Measurements from ENCODE around the gene OCSTAMP.

Gene OCSTAMP

DNA sequence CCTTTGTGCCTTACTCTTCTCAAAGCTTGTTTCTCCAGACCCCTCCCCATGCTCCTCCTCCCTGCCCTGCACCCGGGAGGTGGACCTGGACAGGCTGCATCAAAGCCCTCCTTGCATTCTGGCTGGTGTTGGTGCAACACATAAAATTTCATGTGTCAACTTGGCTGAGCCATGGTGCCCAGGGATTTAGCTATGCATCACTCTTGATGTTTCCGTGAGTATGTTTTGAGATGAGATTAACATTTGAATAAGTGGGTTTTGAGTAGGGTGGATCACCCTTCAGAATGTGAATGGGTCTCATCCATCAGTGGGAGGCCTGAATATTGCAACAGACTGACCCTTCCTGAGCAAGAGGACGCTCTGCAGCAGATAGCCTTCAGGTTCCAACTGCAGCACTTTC is 4.4 kb upstream of the OCSTAMP start:
- no peak for DNase-seq (ENCODE audit: low read depth in 3 of 3, low spot score in 1 of 3)

- DNase-seq (ENCODE audit: low read depth in 3 of 3, low spot score in 1 of 3): no peak
Measured at GRCh38 chr20:46553926-46554325, 3.5 kb upstream of the OCSTAMP start.

DNA sequence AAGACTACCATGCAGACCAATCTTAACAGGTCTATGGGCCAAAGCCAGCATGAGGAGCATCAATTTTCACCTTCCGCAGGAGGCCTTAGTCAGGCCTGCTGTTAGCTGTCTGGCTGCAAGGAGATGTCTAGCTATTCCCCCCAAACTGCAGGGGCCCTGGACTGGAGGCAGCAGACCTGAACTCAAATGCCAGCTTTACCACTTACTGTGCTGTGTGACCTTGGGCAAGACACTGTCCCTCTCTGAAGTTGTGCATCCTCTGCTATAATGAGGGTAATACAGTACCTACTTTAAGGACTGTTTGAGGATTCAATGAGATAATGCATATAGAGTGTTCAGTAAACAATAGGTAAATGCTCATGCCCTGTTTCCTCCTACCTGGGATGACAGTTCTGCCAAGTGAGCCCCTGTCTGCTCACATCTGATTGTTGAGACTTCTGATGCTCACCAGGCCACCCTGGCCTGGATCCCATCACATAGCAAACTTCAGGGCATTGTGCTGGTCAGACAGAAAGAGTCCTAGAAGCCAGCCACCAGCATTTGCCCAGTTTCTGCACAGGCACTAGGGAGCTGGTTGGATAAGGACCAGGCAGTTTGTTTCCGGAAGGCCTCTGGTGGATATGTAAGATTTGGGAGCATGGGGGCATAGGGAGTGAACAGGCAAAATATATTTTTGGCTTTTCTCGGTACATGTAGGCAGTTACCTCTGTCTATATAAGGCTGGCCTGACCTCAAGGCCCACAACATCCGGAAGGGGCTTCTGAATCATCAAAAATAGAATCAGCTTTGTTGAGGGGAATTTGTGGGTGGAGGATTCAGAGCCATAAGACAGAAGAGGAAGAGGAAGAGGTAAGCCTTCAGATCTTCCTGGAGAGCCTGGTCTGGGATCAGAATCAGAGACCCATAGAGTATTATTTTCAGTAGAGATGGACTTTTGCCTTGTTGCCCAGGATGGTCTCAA is 2.3 kb upstream of the OCSTAMP start:
- DNase-seq (ENCODE audit: low read depth in 3 of 3, low spot score in 1 of 3): no peak

DNA sequence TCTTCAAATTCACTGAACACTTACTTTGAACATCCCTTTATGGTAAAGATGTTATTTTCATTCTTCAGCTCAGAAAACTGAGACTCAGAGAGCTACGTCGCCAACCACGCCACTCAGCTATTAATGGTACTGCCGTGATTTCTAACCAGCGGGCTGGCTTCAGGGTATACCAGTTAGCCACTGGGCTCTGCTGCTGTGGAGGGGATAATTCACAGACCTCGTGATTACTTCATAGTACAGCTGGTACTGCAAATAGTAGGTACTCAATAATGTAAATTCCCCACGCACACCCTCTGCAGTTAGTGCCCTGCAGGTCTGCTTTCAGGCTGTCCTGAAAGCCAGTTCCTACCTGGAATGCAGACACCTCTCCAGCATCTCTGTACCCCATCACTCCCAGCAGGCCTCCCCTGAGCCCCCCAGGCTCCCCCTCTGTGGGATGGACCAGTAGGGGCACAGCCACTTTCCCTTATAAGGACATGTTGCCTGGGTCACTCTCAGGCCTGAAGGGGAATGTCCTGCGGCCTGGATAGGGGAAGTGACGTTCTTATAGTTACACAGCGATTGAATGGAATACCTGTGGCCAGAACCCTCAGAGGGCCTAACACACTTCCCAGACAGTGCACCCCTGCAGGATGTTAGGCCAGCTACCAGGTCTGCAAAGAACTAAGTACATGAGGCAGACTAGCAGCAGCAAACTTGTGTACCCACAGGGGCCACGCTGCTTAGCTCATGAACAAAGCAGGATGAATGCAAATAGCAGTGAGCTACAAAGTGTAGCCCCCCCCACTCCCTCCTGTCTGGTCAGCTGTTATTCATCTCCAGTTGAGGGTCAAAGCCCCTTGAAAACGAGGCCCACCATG is 1.3 kb upstream of the OCSTAMP start:
- DNase-seq (ENCODE audit: low read depth in 3 of 3, low spot score in 1 of 3): no peak

GRCh38 chr20:46549188-46549972 is 1.1 kb downstream of the OCSTAMP start:
- no peak for DNase-seq (ENCODE audit: low read depth in 3 of 3, low spot score in 1 of 3)

DNA sequence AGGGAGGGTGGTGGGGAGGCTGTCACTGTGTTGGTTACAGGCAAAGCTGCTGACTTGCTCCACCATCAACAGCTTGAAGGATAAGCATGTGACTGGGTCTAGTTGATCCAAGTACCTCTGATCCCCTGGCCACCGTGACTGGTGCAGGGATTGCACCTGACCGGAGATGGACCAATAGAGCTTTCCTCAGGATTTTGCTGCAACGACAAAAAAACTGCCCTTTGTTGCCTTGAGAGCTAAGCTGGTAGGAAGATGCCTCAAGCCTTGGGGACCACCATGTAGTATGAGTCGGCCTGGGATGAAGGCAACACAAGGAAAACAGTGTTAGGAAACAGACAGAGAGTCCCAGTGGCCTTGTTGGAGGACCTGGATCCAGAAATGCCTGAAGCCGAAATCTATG is 1.8 kb downstream of the OCSTAMP start:
- no peak for DNase-seq (ENCODE audit: low read depth in 3 of 3, low spot score in 1 of 3)

GRCh38 chr20:46547995-46548394 is 2.5 kb downstream of the OCSTAMP start:
- DNase-seq (ENCODE audit: low read depth in 3 of 3, low spot score in 1 of 3): no peak

DNA sequence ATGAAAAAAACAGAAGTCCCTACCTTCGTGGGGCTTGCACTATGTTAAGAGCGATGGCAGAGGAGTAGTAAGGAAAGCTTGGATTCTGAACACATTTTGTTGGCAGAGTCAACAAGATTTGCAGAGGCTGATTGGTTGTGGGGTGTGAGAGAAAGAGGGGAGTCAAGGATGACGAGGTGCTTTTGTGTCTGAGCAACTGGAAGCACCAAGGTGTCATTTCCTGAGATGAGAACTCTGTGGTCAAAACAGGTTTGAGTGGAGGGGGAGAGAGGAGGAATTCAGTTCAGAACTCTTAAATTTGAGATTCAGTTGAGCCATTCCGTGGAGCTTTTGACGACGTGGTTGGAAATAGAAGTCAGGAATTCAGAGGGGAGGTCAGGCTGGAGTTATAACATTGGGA is 3.5 kb downstream of the OCSTAMP start:
- no peak for DNase-seq (ENCODE audit: low read depth in 3 of 3, low spot score in 1 of 3)

GRCh38 chr20:46546298-46546697 is 4.2 kb downstream of the OCSTAMP start:
- DNase-seq (ENCODE audit: low read depth in 3 of 3, low spot score in 1 of 3): no peak

DNA sequence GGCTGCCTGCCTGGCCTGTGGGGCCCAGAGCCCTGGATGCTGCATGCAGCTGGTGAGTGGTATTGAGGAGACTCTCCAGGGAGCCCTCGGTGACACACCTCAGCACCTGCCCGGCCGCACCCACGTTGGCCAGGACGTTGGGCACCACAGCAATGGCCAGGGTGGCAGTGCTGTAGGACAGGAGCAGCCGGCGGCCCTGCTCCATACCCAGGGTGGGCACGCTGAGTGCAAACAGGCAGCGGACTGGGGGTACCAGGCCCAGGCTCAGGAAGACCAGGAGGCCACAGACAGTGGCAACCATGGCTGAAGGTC is 4.7 kb downstream of the OCSTAMP start:
- DNase-seq (ENCODE audit: low read depth in 3 of 3, low spot score in 1 of 3): no peak

- DNase-seq (ENCODE audit: low read depth in 3 of 3, low spot score in 1 of 3): no peak
Measured at GRCh38 chr20:46545077-46545826, 5.2 kb downstream of the OCSTAMP start.

GRCh38 chr20:46544576-46544975 is 5.9 kb downstream of the OCSTAMP start:
- no peak for DNase-seq (ENCODE audit: low read depth in 3 of 3, low spot score in 1 of 3)

DNA sequence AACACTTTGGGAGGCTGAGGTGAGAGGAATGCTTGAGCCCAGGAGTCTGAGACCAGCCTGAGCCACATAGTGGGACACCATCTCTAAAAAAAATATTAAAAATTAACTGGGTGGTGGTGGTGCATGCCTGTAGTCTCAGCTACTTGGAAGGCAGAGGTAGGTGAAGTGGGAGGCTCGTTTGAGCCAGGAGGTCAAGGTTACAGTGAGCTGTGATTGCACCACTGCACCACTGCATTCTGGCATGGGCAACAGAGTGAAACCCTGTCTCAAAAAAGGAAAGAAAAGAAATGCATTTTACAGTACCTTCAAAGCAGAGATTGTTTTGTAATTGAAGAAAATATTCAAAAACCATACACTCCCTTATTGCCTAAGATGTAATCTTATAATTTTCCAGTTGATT is 6.5 kb downstream of the OCSTAMP start:
- DNase-seq (ENCODE audit: low read depth in 3 of 3, low spot score in 1 of 3): no peak

DNA sequence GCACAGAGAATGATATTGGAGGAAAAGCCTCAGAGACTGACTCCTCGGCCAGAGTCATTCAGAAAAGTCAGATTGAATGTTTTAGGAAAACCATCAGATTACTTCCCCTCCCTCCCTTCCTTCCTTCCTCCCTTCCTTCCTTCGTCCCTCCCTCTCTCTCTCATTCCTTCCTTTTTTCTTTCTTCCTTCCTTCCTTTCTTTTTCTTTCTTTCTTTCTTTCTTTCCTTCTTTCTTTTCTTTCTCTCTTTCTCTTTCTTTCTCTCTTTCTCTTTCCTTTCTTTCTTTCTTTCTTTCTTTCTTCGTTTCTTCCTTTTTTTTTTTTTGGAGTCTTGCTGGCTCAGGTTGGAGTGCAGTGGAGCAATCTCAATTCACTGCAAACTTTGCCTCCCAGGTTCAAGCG is 7.4 kb downstream of the OCSTAMP start:
- no peak for DNase-seq (ENCODE audit: low read depth in 3 of 3, low spot score in 1 of 3)

- no peak for DNase-seq (ENCODE audit: low read depth in 3 of 3, low spot score in 1 of 3)
Measured at GRCh38 chr20:46541229-46541935, 9.1 kb downstream of the OCSTAMP start.

GRCh38 chr20:46539113-46539512 is 11.3 kb downstream of the OCSTAMP start:
- DNase-seq (ENCODE audit: low read depth in 3 of 3, low spot score in 1 of 3): no peak

GRCh38 chr20:46530640-46531039 is 19.8 kb downstream of the OCSTAMP start:
- DNase-seq (ENCODE audit: low read depth in 3 of 3, low spot score in 1 of 3): no peak

DNA sequence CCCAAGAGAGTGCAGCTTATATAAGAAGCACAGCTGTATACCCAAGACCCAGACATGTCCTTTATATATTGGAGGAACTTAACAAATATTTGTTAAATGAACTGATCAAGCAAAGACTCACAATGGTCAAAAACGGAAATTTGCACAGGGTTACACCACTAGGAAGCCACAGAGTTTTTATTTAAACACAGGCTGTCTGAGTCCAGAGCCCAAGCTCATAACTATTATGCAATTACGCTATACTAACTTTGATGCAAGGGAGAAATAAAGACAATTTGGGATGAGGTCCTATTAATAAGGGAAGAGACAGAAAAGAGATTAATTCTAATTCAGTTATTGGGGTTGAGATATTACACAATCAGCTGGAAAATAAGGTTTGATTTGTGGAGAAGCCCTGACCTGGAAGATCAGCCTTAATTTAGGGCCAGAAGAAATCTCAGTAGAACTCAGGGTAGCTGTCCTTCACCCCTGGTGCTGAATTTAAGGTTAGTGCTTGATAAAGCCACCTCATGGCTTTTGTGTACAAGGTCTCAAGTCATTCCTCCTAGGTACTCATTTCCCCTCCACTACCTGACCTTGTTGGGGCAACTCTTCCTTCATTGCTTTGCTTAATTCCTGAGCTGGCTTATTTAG is 26.6 kb downstream of the OCSTAMP start:
- DNase-seq (ENCODE audit: low read depth in 3 of 3, low spot score in 1 of 3): no peak

DNA sequence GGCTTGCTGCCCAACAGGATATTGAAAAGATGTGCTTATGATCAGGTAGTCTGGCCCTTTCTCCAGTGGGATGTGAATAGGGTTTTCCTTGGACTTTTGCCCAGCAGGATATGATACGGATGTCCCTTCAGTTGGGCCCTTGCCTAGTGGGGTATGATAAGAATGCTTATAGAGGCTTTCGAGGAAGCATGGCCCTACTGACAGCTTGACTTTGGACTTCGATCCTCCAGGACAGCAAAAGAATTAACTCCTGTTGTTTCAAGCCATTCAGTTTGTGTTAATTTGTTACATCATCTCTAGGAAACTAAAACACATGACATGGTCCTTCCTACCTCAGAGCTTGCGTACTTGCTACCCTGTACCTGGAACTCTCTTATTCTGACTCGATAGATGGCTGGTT is 27.3 kb downstream of the OCSTAMP start:
- DNase-seq (ENCODE audit: low read depth in 3 of 3, low spot score in 1 of 3): no peak

All from stimulated activated CD4-positive, alpha-beta T cell treated with anti-CD3 and anti-CD28 coated beads, TNF-alpha, amount 100 ng/mL, for 1 hour (primary cell).